GM12875 (cell line): ENCODE measurements around the gene GJB3.
"Not testable (repeated sequence)": the region's sequence is repeated elsewhere in the genome, so short reads cannot be mapped to it uniquely, and the experiment has no call there.

Source experiments
- H3K4me3 ChIP-seq: one replicate; pipeline ENCODE4 v1.5.1; 2011; ENCODE audit warnings: low read depth, low read length, control low read depth
- TF ChIP-seq, protein P1 (sequence below): IDR thresholded peaks from 2 replicates; pipeline ENCODE4 v1.5.1; 2011; ENCODE audit warnings: low read depth, mild to moderate bottlenecking, control low read depth, inconsistent platforms, low read length, moderate library complexity, borderline replicate concordance; ENCODE audit not compliant: insufficient read depth

Gene GJB3

DNA sequence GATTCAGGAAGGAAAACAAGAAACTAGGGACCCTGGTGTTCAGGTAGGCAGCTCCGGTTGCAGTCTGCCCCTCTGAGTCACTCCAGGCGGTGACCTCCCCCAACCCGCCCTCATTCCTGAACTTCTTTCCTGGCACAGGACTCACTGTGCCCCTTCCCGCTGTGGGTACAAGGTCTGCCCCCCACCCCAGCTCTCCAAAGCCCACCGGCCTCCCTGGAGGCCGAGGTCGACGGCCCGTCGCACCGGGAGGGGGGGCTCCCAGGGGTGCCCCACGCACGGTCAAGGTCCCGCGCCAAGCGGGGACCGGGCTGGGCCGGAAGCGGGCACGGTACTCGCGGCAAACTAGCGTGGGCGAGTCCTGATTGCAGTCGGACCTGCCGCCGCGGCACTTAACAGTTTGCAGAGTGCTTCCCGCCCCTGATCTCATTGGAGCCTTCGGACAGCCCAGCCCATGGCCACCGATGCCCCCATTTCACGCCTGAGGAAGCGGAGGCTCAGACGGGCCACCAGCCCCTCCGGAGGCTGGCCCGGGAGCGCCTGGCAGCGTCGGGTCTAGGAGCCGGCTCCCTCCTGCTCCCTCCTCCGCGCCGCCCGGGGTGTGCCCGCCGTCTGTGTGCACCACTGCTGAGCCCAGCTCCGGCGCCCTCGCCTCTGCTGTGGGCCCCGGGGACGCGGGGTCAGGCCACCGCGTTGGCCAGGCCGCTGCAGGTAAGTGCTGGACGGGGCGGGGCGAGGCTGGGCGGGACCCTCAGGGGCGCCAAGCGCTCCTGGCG, at the start of gene GJB3:
TSS of gene GJB3 (plus strand) at position 144 of the 773 bp plus-strand sequence. CDS start 3,549 bp downstream, outside the sequence.
- TF ChIP-seq, protein P1, sequence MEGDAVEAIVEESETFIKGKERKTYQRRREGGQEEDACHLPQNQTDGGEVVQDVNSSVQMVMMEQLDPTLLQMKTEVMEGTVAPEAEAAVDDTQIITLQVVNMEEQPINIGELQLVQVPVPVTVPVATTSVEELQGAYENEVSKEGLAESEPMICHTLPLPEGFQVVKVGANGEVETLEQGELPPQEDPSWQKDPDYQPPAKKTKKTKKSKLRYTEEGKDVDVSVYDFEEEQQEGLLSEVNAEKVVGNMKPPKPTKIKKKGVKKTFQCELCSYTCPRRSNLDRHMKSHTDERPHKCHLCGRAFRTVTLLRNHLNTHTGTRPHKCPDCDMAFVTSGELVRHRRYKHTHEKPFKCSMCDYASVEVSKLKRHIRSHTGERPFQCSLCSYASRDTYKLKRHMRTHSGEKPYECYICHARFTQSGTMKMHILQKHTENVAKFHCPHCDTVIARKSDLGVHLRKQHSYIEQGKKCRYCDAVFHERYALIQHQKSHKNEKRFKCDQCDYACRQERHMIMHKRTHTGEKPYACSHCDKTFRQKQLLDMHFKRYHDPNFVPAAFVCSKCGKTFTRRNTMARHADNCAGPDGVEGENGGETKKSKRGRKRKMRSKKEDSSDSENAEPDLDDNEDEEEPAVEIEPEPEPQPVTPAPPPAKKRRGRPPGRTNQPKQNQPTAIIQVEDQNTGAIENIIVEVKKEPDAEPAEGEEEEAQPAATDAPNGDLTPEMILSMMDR, result no peak
- no peak within 1 kb of the TSS for H3K4me3 ChIP-seq

DNA sequence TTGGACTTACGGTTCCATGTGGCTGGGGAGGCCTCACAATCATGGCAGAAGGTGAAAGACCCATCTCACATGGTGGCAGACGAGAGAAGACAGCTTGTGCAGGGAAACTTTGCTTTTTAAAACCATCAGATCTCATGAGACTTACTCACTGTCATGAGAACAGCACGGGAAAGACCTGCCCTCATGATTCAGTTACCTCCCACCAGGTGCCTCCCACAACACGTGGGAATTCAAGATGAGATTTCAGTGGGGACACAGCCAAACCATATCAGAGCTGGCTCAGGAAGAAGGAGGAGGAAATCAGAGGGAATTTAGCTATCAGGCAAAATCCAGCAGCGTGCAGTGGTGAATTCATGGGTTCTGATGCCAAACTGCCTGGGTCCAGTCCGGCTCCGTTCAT, 48.2 kb upstream of the GJB3 start:
- H3K4me3 ChIP-seq, result not testable (repeated sequence)

DNA sequence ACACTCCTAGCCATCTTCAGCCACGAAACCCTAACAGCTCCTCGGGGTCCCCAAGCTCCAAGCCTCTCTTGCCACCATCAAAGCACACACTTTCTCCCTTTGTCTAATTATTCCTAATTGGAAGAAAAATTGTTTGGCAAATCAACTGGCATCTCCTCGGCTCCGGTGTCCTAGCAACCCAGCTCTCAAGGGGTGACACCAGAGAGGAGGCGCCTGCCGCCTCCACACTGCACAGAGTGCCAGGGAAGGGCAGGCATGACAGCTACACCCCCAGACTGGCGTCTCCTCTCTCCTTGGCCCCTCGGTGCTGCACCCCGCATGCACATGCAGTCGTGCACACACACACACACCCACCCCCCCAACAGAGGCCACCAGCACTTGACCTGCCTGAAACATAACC, 44.3 kb upstream of the GJB3 start:
- H3K4me3 ChIP-seq, result no peak overlapping the region
- TF ChIP-seq, protein P1, result no peak

DNA sequence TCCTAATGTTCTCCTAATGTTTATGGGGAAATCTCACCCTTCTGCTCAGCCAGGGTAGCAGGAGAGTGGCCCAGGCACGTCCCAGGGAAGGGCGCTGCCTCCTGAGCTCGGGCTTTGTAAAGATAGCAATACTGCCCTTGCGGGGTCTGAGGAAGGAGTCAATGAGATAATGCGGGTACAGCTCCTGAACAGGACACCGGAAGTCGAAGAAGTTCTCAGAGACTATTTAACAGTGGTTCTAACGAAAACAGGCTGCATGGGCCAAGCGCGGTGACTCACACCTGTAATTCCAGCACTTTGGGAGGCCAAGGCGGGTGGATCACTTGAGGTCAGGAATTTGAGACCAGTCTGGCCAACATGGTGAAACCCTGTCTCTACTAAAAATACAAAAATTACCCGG, 43.8 kb upstream of the GJB3 start:
- H3K4me3 ChIP-seq, result not testable (repeated sequence)

DNA sequence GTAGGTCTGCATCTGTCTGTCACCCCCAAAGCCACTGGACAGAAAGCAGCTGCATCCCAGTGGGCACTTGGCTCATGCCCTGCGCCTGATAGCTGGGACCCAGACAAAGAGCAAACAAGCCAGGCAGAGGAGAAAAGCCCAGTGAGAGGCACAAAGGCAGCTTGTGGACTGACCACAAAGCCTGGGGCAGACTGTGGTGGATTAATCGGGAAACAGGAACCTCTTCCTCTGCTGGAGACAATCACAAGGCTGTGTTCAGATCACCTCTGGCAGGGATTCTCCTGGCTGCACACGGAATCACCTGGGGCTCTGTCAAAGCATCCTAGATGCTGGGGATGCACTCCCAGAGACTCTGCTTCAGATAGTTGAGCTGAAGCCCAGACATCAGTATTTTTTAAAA, 41.4 kb upstream of the GJB3 start:
- no peak overlapping the region for H3K4me3 ChIP-seq
- TF ChIP-seq, protein P1, result no peak

DNA sequence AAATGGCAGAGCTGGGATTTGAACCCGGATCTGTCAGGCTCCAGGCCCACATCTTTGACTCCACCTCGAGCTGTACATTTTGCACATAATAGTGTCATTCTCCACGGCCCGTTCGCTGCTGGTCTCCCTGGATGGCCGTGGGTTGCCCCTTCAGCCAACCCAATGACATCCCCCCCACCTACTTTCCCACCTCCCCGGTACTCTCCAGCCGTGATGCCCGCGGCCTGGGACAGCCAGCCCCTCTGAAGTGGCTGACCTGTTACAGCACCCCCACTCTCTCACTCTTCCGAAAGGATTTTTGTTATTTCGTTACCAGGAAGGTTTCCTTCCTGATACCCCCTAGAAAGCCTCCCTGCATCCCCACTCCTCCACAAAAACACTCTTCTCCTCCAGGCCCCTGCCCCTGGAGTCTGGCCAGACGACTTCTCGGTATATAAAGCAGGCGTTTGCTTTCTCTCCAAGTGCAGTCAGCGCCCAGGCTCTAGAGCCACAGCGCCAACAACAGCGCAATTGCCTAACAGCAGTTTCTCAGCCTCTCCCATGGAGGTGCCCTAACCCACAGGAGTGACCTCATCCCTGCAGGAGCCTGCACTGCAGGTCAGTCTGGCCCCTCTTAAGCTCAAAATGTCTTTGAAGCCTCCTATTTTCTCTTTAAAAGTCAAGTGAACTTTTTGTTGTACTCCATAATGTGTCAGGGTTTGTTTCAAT, 40.7 kb upstream of the GJB3 start:
- TF ChIP-seq, protein P1, result no peak
- H3K4me3 ChIP-seq, result no peak overlapping the region

DNA sequence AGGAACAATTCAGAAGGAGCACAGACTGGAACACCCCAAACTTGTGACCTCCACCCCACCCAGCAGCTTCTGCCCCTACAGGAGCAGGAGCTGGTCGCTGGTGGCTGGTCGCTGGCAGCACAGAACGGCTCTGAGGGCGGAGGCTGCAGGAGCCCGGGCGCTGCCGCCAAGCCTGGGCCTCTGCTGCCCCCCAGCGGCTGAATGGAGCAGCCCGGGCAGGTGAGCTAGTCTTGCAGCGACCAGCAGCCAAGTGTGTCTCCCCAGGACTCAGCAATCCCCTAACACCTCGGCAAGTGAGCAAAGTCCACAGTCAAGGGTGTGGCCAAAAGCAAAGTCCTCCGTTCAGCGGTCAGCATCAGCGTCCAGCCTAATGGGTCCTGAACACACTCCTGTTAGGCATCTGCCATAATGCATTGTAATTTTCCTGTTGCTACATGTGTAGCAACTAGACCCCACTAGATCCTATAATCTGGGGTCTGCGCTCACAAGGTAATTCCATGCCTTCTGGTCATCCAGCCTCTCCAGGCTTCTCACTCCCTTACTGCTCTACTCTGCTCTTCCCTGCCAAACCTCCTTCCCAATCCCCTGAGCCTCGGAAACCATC, 38.2 kb upstream of the GJB3 start:
- no peak overlapping the region for H3K4me3 ChIP-seq
- TF ChIP-seq, protein P1, result peak; percentile 99

DNA sequence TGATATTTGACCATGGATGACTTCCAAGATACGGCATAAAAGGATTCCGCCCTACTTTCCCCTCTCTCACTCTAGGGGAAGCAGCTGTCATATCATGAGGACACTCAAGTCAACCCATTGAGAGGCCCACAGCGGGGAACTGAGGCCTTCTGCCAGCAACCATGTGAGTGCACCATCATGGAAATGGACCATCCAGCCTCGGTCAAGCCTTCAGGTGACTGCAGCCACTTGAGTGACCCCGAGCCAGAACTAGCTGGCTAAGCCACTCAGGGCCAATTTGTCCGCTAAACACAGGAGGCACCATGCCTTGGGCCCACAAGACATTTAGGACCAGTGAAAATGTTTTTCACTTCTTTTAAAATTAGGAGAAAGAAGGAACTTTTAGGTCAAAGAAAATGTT, 37.2 kb upstream of the GJB3 start:
- H3K4me3 ChIP-seq, result no peak overlapping the region
- TF ChIP-seq, protein P1, result no peak
